ENCODE data around the gene TTLL1. TPM values are rescaled to one million over a fixed set of nuclear protein-coding genes. Genes with fewer than 3 reads are reported as not detected.
A peak's percentile ranks its signal among the peaks of the same experiment; 100 is the strongest.
"Not testable (repeated sequence)": the region's sequence is repeated elsewhere in the genome, so short reads cannot be mapped to it uniquely, and the experiment has no call there.

Gene TTLL1
- total RNA-seq, 1 donor from 2014 or later, result 75.4 TPM

- FAIRE-seq (no peak), DNase-seq (ENCODE audit: low spot score in 2 of 2) (no peak)
Observed at GRCh38 chr22:43110927-43111623, 21.9 kb upstream of the TTLL1 start.

GRCh38 chr22:43110444-43110926, 21.3 kb upstream of the TTLL1 start, which contains the start of gene BIK:
Gene BIK, plus strand, starts transcription at chr22:43110750. Its CDS starts 13,273 bp downstream, at chr22:43124023.
- DNase-seq (ENCODE audit: low spot score in 2 of 2), result no peak
- FAIRE-seq, result no peak

GRCh38 chr22:43109921-43110443, 20.8 kb upstream of the TTLL1 start:
- no peak for DNase-seq (ENCODE audit: low spot score in 2 of 2)
- FAIRE-seq, result no peak

- no peak for DNase-seq (ENCODE audit: low spot score in 2 of 2)
- no peak for FAIRE-seq
Observed at GRCh38 chr22:43109511-43109910, 20.3 kb upstream of the TTLL1 start.

- FAIRE-seq (no peak), DNase-seq (ENCODE audit: low spot score in 2 of 2) (no peak)
Observed at GRCh38 chr22:43106302-43106701, 17.1 kb upstream of the TTLL1 start.

- not testable (repeated sequence) for FAIRE-seq; DNase-seq (ENCODE audit: low spot score in 2 of 2)
Observed at GRCh38 chr22:43104950-43105349, 15.8 kb upstream of the TTLL1 start.

- not testable (repeated sequence) for FAIRE-seq; DNase-seq (ENCODE audit: low spot score in 2 of 2)
Observed at GRCh38 chr22:43104056-43104625, 14.9 kb upstream of the TTLL1 start.

- FAIRE-seq (no peak), DNase-seq (ENCODE audit: low spot score in 2 of 2) (no peak)
Observed at GRCh38 chr22:43101306-43101705, 12.1 kb upstream of the TTLL1 start.

GRCh38 chr22:43100225-43100624, 11.0 kb upstream of the TTLL1 start:
- FAIRE-seq (no peak), DNase-seq (ENCODE audit: low spot score in 2 of 2) (no peak)

- DNase-seq (ENCODE audit: low spot score in 2 of 2), result no peak
- FAIRE-seq, result no peak
Observed at GRCh38 chr22:43099095-43099494, 9.9 kb upstream of the TTLL1 start.

- no peak for DNase-seq (ENCODE audit: low spot score in 2 of 2)
- FAIRE-seq, result no peak
Observed at GRCh38 chr22:43098356-43098755, 9.2 kb upstream of the TTLL1 start.

GRCh38 chr22:43096420-43096819, 7.2 kb upstream of the TTLL1 start:
- no peak for DNase-seq (ENCODE audit: low spot score in 2 of 2)
- no peak for FAIRE-seq

- FAIRE-seq (no peak), DNase-seq (ENCODE audit: low spot score in 2 of 2) (no peak)
Observed at GRCh38 chr22:43094551-43094950, 5.4 kb upstream of the TTLL1 start.

GRCh38 chr22:43094085-43094484, 4.9 kb upstream of the TTLL1 start:
- DNase-seq (ENCODE audit: low spot score in 2 of 2) (no peak), FAIRE-seq (no peak)

GRCh38 chr22:43092085-43092484, 2.9 kb upstream of the TTLL1 start:
- FAIRE-seq, result no peak
- no peak for DNase-seq (ENCODE audit: low spot score in 2 of 2)

GRCh38 chr22:43090130-43090789, 1.1 kb upstream of the TTLL1 start:
- no peak for FAIRE-seq
- peak; percentile 73 to 78 for DNase-seq (ENCODE audit: low spot score in 2 of 2)

GRCh38 chr22:43088627-43088983, 586 bp downstream of the TTLL1 start:
- no peak for FAIRE-seq
- no peak for DNase-seq (ENCODE audit: low spot score in 2 of 2)

GRCh38 chr22:43085658-43086606, 3.3 kb downstream of the TTLL1 start:
- DNase-seq (ENCODE audit: low spot score in 2 of 2) (no peak), FAIRE-seq (no peak)

GRCh38 chr22:43081968-43082367, 7.2 kb downstream of the TTLL1 start:
- FAIRE-seq (no peak), DNase-seq (ENCODE audit: low spot score in 2 of 2) (no peak)

GRCh38 chr22:43080616-43081015, 8.6 kb downstream of the TTLL1 start:
- DNase-seq (ENCODE audit: low spot score in 2 of 2) (no peak), FAIRE-seq (no peak)
